SK-N-SH treated with all-trans-retinoic acid at 6 μM for 48 hours (cell line): ENCODE measurements around the gene TTC7B.

Source experiments
- ATAC-seq: fragments of 200-7000 bp; cut with Tn5 transposase; 3 replicates; pipeline ENCODE4 v1.9.1; 2020; ENCODE audit warnings: mild to moderate bottlenecking, moderate library complexity
- ARNTL ChIP-seq: fragments of 450-650 bp; formaldehyde crosslinking; IDR thresholded peaks from 2 replicates; pipeline ENCODE4 v1.5.0; 2020; ENCODE audit warnings: low read depth, mild to moderate bottlenecking, moderate library complexity, borderline replicate concordance
- BACH2 ChIP-seq: fragments of 250-450 bp; sonication (Bioruptor Pico); IDR thresholded peaks from 2 replicates; pipeline ENCODE4 v1.9.0; 2021; ENCODE audit warnings: mild to moderate bottlenecking, borderline replicate concordance
- ESRRG ChIP-seq: fragments of 250-450 bp; sonication (Bioruptor Pico); IDR thresholded peaks from 2 replicates; pipeline ENCODE4 v1.6.1; 2021; ENCODE audit warnings: mild to moderate bottlenecking
- GLIS3 ChIP-seq: fragments of 250-450 bp; sonication (Bioruptor Pico); IDR thresholded peaks from 2 replicates; pipeline ENCODE4 v1.5.0; 2020; ENCODE audit warnings: mild to moderate bottlenecking, moderate library complexity
- OSR1 ChIP-seq: fragments of 250-450 bp; sonication (Bioruptor Pico); IDR thresholded peaks from 2 replicates; pipeline ENCODE4 v1.8.0; 2022; ENCODE audit warnings: moderate library complexity, mild to moderate bottlenecking, inconsistent platforms
- RARB ChIP-seq: fragments of 250-450 bp; sonication (Bioruptor Pico); IDR thresholded peaks from 2 replicates; pipeline ENCODE4 v1.8.0; 2021; ENCODE audit warnings: mild to moderate bottlenecking, moderate library complexity
- SNAI2 ChIP-seq: fragments of 250-450 bp; sonication (Bioruptor Pico); IDR thresholded peaks from 2 replicates; pipeline ENCODE4 v1.5.0; 2020; ENCODE audit warnings: mild to moderate bottlenecking, moderate library complexity
- TOX ChIP-seq: fragments of 250-450 bp; sonication (Bioruptor Pico); IDR thresholded peaks from 2 replicates; pipeline ENCODE4 v1.8.0; 2021; ENCODE audit warnings: mild to moderate bottlenecking, moderate library complexity, borderline replicate concordance
- ZC3H10 ChIP-seq: fragments of 250-450 bp; sonication (Bioruptor Pico); IDR thresholded peaks from 2 replicates; pipeline ENCODE4 v1.5.1; 2021; ENCODE audit warnings: mild to moderate bottlenecking, moderate library complexity
- ZFP3 ChIP-seq: fragments of 250-450 bp; sonication (Bioruptor Pico); IDR thresholded peaks from 2 replicates; pipeline ENCODE4 v1.5.0; 2020; ENCODE audit warnings: mild to moderate bottlenecking, moderate library complexity
- ZFP30 ChIP-seq: fragments of 450-650 bp; formaldehyde crosslinking; IDR thresholded peaks from 2 replicates; pipeline ENCODE4 v1.5.0; 2022; ENCODE audit warnings: mild to moderate bottlenecking, moderate library complexity
- ZNF565 ChIP-seq: fragments of 450-650 bp; formaldehyde crosslinking; conservative IDR thresholded peaks from 2 replicates; pipeline ENCODE4 v1.5.0; 2020; ENCODE audit warnings: low read depth, mild to moderate bottlenecking, moderate library complexity
- ZNF70 ChIP-seq: fragments of 450-650 bp; formaldehyde crosslinking; IDR thresholded peaks from 2 replicates; pipeline ENCODE4 v1.5.0; 2020; ENCODE audit warnings: mild to moderate bottlenecking, moderate library complexity
- ZNF8 ChIP-seq: fragments of 450-650 bp; formaldehyde crosslinking; IDR thresholded peaks from 2 replicates; pipeline ENCODE4 v1.5.0; 2020; ENCODE audit warnings: mild to moderate bottlenecking, moderate library complexity
- TF ChIP-seq, protein P1 (sequence below): fragments of 250-450 bp; sonication (Bioruptor Pico); IDR thresholded peaks from 2 replicates; pipeline ENCODE4 v1.5.1; 2021; ENCODE audit warnings: mild to moderate bottlenecking, moderate library complexity
- TF ChIP-seq, protein P2 (sequence below): fragments of 250-450 bp; sonication (Bioruptor Pico); IDR thresholded peaks from 2 replicates; pipeline ENCODE4 v1.5.0; 2020; ENCODE audit warnings: mild to moderate bottlenecking, moderate library complexity
- TF ChIP-seq, protein P3 (sequence below): fragments of 250-450 bp; sonication (Bioruptor Pico); IDR thresholded peaks from 2 replicates; pipeline ENCODE4 v1.8.0; 2020; ENCODE audit warnings: mild to moderate bottlenecking, moderate library complexity, borderline replicate concordance
- TF ChIP-seq, protein P4 (sequence below): fragments of 250-450 bp; sonication (Bioruptor Pico); IDR thresholded peaks from 2 replicates; pipeline ENCODE4 v1.5.1; 2020; ENCODE audit warnings: low read depth, mild to moderate bottlenecking, moderate library complexity
- TF ChIP-seq, protein P5 (sequence below): fragments of 250-450 bp; sonication (Bioruptor Pico); IDR thresholded peaks from 2 replicates; pipeline ENCODE4 v1.8.0; 2021; ENCODE audit warnings: low read depth, mild to moderate bottlenecking, moderate library complexity, borderline replicate concordance

TTC7B gene

DNA sequence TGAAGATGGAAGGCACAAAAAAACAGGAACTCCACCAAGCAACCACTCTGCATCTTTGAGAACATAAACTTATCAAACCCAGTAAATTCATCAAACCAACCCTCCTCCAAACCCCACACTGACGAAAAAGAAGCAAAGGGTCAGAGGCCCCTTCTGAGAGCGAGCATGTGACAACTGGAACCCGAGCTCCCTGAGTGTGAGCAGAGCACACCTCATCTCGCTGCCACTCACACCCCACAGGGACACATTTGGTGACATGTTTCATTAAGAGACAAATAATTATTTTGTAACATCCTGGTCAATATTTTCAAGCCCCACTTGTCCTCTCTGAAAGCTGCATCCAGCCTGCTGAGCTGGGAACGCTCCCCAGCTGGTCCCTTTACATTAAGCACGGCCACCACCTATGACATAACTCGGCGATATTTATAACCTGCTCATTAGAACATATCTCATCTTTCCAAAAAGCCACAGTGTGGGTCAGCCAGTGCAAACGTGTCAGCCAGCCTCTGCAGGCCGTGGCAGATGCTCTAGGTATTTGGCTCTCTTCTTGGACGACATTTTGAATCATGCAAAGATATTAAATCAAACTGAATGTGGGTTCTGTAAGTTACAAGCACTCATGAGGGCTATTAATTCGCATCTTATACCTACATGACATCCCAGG, 120.1 kb downstream of the TTC7B start:
- no peak for ATAC-seq
- no peak for TF ChIP-seq GLIS3 (CRISPR knock-in tag)
- TF ChIP-seq, protein P1, sequence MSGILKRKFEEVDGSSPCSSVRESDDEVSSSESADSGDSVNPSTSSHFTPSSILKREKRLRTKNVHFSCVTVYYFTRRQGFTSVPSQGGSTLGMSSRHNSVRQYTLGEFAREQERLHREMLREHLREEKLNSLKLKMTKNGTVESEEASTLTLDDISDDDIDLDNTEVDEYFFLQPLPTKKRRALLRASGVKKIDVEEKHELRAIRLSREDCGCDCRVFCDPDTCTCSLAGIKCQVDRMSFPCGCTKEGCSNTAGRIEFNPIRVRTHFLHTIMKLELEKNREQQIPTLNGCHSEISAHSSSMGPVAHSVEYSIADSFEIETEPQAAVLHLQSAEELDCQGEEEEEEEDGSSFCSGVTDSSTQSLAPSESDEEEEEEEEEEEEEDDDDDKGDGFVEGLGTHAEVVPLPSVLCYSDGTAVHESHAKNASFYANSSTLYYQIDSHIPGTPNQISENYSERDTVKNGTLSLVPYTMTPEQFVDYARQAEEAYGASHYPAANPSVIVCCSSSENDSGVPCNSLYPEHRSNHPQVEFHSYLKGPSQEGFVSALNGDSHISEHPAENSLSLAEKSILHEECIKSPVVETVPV (CRISPR knock-in tag) = no peak
- no peak for TF ChIP-seq ZFP3 (CRISPR knock-in tag)
- TF ChIP-seq ZNF8 (CRISPR knock-in tag) = no peak
- TF ChIP-seq BACH2 (CRISPR knock-in tag) = no peak
- TF ChIP-seq ZNF70 (CRISPR knock-in tag) = no peak
- TF ChIP-seq, protein P2, sequence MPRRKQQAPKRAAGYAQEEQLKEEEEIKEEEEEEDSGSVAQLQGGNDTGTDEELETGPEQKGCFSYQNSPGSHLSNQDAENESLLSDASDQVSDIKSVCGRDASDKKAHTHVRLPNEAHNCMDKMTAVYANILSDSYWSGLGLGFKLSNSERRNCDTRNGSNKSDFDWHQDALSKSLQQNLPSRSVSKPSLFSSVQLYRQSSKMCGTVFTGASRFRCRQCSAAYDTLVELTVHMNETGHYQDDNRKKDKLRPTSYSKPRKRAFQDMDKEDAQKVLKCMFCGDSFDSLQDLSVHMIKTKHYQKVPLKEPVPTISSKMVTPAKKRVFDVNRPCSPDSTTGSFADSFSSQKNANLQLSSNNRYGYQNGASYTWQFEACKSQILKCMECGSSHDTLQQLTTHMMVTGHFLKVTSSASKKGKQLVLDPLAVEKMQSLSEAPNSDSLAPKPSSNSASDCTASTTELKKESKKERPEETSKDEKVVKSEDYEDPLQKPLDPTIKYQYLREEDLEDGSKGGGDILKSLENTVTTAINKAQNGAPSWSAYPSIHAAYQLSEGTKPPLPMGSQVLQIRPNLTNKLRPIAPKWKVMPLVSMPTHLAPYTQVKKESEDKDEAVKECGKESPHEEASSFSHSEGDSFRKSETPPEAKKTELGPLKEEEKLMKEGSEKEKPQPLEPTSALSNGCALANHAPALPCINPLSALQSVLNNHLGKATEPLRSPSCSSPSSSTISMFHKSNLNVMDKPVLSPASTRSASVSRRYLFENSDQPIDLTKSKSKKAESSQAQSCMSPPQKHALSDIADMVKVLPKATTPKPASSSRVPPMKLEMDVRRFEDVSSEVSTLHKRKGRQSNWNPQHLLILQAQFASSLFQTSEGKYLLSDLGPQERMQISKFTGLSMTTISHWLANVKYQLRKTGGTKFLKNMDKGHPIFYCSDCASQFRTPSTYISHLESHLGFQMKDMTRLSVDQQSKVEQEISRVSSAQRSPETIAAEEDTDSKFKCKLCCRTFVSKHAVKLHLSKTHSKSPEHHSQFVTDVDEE = no peak
- TF ChIP-seq ZFP30 (CRISPR knock-in tag) = no peak
- TF ChIP-seq TOX = no peak
- TF ChIP-seq OSR1 = no peak
- no peak for TF ChIP-seq ARNTL (CRISPR knock-in tag)
- no peak for TF ChIP-seq ZNF565
- TF ChIP-seq SNAI2 (CRISPR knock-in tag) = no peak
- no peak for TF ChIP-seq ESRRG (CRISPR knock-in tag)
- TF ChIP-seq, protein P3, sequence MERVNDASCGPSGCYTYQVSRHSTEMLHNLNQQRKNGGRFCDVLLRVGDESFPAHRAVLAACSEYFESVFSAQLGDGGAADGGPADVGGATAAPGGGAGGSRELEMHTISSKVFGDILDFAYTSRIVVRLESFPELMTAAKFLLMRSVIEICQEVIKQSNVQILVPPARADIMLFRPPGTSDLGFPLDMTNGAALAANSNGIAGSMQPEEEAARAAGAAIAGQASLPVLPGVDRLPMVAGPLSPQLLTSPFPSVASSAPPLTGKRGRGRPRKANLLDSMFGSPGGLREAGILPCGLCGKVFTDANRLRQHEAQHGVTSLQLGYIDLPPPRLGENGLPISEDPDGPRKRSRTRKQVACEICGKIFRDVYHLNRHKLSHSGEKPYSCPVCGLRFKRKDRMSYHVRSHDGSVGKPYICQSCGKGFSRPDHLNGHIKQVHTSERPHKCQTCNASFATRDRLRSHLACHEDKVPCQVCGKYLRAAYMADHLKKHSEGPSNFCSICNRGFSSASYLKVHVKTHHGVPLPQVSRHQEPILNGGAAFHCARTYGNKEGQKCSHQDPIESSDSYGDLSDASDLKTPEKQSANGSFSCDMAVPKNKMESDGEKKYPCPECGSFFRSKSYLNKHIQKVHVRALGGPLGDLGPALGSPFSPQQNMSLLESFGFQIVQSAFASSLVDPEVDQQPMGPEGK (CRISPR knock-in tag) = no peak
- no peak for TF ChIP-seq RARB (CRISPR knock-in tag)
- no peak for TF ChIP-seq ZC3H10 (CRISPR knock-in tag)
- TF ChIP-seq, protein P4, sequence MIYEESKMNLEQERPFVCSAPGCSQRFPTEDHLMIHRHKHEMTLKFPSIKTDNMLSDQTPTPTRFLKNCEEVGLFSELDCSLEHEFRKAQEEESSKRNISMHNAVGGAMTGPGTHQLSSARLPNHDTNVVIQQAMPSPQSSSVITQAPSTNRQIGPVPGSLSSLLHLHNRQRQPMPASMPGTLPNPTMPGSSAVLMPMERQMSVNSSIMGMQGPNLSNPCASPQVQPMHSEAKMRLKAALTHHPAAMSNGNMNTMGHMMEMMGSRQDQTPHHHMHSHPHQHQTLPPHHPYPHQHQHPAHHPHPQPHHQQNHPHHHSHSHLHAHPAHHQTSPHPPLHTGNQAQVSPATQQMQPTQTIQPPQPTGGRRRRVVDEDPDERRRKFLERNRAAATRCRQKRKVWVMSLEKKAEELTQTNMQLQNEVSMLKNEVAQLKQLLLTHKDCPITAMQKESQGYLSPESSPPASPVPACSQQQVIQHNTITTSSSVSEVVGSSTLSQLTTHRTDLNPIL (CRISPR knock-in tag) = no peak

DNA sequence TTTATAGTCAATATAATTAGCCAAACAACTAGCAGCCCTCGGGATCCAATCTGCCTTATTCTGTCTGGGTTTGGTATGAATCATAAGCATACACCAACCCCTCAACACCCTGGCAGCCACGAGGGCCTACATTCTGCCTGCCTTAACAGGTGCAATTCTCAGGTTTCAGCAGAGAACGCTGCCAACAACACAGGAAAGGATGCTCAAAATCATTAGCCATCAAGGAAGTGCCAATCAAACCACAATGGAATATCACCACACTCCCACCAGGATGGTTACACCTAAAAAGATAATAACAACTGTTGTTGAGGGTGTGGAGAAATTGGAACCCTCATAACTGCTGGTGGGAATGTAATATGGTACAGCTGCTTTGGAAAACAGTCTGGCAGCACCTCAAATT, 122.8 kb downstream of the TTC7B start:
- TF ChIP-seq, protein P1 (CRISPR knock-in tag) = no peak
- no peak for TF ChIP-seq ZFP3 (CRISPR knock-in tag)
- no peak for TF ChIP-seq BACH2 (CRISPR knock-in tag)
- TF ChIP-seq, protein P5, sequence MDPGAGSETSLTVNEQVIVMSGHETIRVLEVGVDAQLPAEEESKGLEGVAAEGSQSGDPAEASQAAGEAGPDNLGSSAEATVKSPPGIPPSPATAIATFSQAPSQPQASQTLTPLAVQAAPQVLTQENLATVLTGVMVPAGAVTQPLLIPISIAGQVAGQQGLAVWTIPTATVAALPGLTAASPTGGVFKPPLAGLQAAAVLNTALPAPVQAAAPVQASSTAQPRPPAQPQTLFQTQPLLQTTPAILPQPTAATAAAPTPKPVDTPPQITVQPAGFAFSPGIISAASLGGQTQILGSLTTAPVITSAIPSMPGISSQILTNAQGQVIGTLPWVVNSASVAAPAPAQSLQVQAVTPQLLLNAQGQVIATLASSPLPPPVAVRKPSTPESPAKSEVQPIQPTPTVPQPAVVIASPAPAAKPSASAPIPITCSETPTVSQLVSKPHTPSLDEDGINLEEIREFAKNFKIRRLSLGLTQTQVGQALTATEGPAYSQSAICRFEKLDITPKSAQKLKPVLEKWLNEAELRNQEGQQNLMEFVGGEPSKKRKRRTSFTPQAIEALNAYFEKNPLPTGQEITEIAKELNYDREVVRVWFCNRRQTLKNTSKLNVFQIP (CRISPR knock-in tag) = no peak
- TF ChIP-seq ARNTL (CRISPR knock-in tag) = no peak
- TF ChIP-seq, protein P2 = no peak
- TF ChIP-seq, protein P3 (CRISPR knock-in tag) = no peak
- no peak for TF ChIP-seq TOX
- no peak for ATAC-seq
